Ramos (cell line): ENCODE results near the gene ATF6B.

ENCODE experiments used
- in situ Hi-C: fragments of 300-500 bp; cut with MboI; formaldehyde crosslinking; loops from one replicate; pipeline ENCODE4 v1.14.3; 2022; ENCODE audit warnings: low sequenced_read_pairs; ENCODE audit not compliant: unreplicated experiment

ATF6B gene

GRCh38 chr6:32137454-32137853, 9.4 kb upstream of the ATF6B start:
- in situ Hi-C loops, result no loop called here

GRCh38 chr6:32133786-32134185, 5.7 kb upstream of the ATF6B start:
- in situ Hi-C loops, result no loop called here

- in situ Hi-C loops, result no loop called here
Measured at GRCh38 chr6:32132110-32132509, 4.1 kb upstream of the ATF6B start.

GRCh38 chr6:32131439-32131948, 3.4 kb upstream of the ATF6B start:
- in situ Hi-C loops, result no loop called here

- in situ Hi-C loops, result no loop called here
Measured at GRCh38 chr6:32129297-32130088, 1.4 kb upstream of the ATF6B start.

- in situ Hi-C loops, result no loop called here
Measured at GRCh38 chr6:32128751-32129296, 778 bp upstream of the ATF6B start.

GRCh38 chr6:32127409-32127716, 683 bp downstream of the ATF6B start:
- in situ Hi-C loops, result no loop called here

- in situ Hi-C loops, result no loop called here
Measured at GRCh38 chr6:32126880-32127279, 1.2 kb downstream of the ATF6B start.

GRCh38 chr6:32123681-32124080, 4.4 kb downstream of the ATF6B start:
- in situ Hi-C loops, result no loop called here

GRCh38 chr6:32120573-32121059, 7.4 kb downstream of the ATF6B start:
- in situ Hi-C loops, result no loop called here

GRCh38 chr6:32118782-32119628, 9.0 kb downstream of the ATF6B start:
- in situ Hi-C loops, result no loop called here

- in situ Hi-C loops, result no loop called here
Measured at GRCh38 chr6:32117461-32117860, 10.6 kb downstream of the ATF6B start.

- in situ Hi-C loops, result no loop called here
Measured at GRCh38 chr6:32116674-32117073, 11.4 kb downstream of the ATF6B start.

GRCh38 chr6:32115623-32116022, 12.4 kb downstream of the ATF6B start:
- in situ Hi-C loops, result no loop called here

GRCh38 chr6:32114796-32115195, 13.2 kb downstream of the ATF6B start:
- in situ Hi-C loops, result no loop called here

- in situ Hi-C loops, result no loop called here
Measured at GRCh38 chr6:32113386-32114352, 14.4 kb downstream of the ATF6B start.

GRCh38 chr6:32112431-32112980, 15.5 kb downstream of the ATF6B start:
- in situ Hi-C loops, result no loop called here

GRCh38 chr6:32111424-32112066, 16.5 kb downstream of the ATF6B start:
- in situ Hi-C loops, result no loop called here

- in situ Hi-C loops, result no loop called here
Measured at GRCh38 chr6:32110632-32111031, 17.4 kb downstream of the ATF6B start.
